Measurements from ENCODE around the gene HOXB8.

Gene HOXB8

DNA sequence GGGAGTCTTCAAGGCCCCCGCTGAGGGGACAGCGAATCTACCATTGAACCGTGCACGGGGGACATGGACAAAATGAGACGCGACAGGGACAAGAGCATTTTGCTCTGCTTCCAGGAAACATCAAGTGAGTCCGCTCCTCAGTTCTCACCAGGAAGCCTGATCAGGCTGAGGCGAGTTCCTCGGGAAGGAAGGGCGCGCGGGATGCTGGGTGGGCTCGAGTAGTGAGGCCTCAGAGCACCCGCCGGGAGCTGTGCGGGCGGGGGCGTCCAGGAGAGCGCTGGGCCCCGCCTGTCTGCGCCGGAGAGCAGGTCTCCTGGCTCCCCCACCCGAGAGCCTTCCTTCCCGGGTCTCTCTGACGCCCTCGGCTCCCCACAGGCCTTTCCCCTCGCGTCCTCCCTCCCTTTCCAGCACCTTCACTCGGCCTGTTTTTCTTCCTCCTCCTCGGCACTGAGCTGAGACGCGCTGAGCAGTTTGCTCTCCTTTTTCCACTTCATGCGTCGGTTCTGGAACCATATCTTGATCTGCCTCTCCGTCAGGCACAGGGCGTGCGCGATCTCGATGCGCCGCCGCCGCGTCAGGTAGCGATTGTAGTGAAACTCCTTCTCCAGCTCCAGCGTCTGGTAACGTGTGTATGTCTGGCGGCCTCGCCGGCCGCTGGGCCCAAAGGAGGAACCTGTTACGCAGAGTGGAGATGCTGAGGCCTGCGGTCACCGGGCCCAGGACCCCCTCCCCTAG is 18.9 kb downstream of the HOXB8 start:
- no peak for DNase-seq (ENCODE audit: low read depth)

GRCh38 chr17:48595278-48595999 is 19.7 kb downstream of the HOXB8 start:
- no peak for DNase-seq (ENCODE audit: low read depth)

DNA sequence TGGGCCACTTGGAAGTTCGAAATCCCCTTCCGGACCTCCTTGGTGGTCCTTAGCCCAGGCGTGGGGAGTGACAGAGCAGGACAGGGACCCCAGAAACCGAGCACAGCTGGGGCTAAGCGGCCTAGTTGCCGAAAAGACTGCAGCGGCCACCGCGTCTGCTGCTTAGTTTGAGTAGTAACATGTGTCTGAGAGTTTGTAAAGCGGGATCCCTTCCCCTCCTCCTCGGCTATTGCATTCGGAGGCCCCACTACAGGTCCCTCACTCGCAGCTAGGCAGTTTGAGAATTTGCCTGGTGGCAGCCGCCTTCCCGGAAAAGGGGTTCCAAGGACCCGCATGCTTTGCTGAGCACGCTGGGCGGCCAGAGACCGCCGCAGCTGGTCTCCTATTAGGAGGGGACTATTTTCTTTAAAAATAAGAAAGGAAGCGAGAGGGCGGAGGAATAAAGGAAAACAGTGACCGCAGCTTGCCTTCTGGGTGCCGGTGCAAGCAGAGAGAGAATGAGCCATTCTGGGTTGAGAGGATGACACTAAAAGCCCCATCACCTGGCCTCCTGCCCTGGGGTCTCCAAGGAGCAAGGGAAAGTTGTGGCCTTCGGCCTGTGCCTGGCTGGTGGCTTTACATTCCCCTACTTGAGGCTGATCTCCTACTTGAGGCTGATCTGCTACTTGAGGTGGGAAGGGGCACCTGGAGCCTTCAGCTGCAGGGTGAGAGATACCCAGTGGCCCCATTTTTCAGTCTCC is 20.4 kb downstream of the HOXB8 start:
- DNase-seq (ENCODE audit: low read depth): no peak

- DNase-seq (ENCODE audit: low read depth): peak; percentile 73
Measured at GRCh38 chr17:48593840-48594537, 21.1 kb downstream of the HOXB8 start.

DNA sequence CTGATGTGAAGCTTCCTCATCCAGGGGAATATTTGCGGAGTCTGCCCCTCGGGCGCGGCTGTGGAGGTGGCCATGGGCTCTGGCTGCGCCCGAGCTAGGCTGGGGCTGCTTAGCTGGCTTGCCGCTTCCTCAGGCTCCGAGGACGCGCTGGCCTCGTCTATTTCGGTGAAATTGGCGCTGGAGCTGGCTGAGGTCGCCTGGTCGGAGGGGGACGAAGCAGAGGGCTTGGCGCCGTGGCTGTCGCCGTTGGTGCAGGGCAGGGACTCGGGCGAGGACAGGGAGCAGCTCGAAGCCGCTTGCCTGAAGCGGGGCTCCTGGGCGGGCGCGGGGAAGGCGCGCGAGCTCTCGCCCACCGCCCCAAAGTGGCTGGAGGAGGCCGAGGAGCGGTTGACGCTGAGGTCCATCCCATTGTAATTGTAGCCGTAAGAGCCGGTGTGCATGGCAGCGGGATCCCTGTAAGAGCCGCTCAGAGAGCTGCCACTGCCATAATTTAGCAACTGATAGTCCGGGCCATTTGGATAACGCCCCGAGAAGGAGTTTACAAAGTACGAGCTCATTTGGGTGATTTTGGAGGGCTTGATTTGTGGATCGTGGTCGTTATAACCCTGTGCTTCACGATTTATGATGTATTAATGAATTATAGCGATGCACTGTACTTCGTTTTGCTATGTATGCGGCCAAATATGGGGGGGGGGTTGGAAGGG is 21.8 kb downstream of the HOXB8 start, which contains the start of gene HOXB5:
Gene HOXB5, minus strand, starts transcription at position 654 of the 704 bp plus-strand sequence. Its CDS starts 97 bp downstream, at position 557.
- DNase-seq (ENCODE audit: low read depth): no peak

- no peak for DNase-seq (ENCODE audit: low read depth)
Measured at GRCh38 chr17:48592577-48592976, 22.5 kb downstream of the HOXB8 start.

DNA sequence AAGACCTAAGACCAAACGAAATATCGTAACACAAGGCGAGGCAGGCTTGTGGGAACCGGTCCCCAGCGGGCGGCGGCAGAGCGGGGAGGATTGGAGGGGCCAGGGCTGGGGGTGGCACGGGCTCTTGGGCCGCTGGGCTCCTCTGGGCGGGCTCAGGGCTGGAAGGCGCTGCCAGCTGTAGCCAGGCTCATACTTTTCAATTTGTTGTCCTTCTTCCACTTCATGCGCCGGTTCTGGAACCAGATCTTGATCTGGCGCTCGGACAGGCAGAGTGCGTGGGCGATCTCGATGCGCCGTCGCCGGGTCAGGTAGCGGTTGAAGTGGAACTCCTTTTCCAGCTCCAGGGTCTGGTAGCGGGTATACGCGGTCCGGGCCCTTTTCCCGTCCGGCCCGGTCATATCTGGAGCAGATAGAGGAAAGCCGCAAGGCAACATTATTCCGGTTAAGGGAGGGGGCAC is 23.0 kb downstream of the HOXB8 start:
- no peak for DNase-seq (ENCODE audit: low read depth)

- no peak for DNase-seq (ENCODE audit: low read depth)
Measured at GRCh38 chr17:48591255-48592056, 23.6 kb downstream of the HOXB8 start.

DNA sequence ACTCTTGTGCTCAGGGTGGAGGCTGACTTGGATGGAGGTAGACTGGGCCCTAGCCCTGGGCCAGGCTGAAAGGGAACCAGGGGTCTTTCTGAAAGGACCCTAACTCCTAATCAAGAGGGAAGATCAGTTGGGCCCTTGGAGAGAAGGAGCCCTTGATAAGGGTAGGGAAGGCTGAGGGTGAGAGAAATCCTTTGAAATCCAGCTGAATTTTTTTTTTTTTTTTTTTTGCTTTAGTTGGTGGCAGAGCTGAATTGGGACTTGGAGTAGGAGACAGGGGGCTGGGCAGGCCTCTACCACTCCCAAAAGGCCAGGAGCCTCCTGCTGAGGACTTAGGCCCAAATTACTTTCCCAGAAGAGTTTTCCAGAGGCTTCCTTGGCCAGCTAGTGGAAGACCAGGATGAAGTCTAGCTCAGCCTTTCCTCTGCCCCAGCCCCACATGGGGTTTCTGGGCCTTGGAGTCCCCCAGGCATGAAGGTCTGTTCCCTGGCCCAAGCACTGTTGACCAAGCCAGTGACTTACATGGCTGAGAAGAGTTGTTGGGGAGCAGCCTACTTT is 24.4 kb downstream of the HOXB8 start:
- no peak for DNase-seq (ENCODE audit: low read depth)

GRCh38 chr17:48589831-48590606 is 25.1 kb downstream of the HOXB8 start, which contains the start of gene HOXB3:
Gene HOXB3, minus strand, starts transcription at chr17:48590241. Its CDS starts 37,767 bp downstream, at chr17:48552474.
- DNase-seq (ENCODE audit: low read depth): no peak

DNA sequence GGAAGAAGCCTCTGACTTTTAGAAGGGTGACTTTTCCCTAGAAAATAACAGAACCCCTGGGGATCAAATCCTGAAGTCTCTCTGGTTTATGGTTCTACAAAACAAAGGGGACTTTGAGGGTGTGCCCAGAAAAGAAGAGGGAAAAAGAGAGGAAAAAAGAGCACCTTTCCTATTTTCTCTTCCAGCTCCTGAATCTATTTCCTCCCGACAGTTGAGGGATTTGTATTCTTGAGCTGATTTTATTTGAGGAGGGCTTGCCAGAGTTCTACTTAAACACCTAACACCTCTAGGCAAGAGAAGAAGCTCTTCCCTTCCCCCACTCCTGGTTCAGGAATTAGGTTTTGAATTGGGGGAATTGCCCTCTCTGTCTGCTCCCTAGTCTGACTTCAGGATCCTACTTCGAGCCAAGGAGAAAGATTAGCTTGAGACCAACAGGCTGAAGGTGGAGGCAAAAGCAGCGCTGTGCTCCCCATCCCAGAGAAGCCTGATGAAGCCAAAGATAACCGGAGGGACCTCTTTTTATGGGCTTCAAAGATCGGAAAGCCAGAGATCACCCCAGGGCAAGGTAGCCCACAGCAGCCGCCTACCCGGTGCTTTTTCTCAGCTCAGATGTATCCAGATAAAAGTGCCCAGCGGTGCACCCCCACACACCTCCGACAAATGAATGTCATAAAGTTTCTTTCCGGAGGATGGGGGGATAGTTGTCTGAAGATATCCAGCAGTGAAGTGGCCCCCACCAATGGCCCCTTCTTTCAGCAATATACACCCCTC is 25.8 kb downstream of the HOXB8 start:
- no peak for DNase-seq (ENCODE audit: low read depth)

DNA sequence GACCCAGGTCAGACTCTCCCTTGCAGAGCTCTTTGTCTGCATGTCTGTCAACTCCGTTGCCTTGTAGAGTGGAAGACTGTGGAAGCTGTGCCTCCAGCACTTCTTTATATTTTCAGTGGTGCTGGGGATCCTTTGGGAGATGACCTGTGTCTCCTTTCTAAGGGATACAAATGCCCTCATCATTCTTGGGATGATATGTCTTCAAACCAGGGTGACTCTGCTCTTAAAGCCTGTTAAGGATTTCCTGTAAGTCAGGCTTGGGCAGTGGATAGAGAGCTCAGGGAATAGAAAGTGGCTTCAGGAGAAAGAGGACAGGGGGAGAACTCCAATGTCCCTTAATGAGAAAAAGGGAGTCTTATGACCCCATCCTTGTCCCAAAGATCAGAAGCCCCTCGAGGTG is 26.6 kb downstream of the HOXB8 start:
- DNase-seq (ENCODE audit: low read depth): no peak

GRCh38 chr17:48588074-48588415 is 27.0 kb downstream of the HOXB8 start:
- DNase-seq (ENCODE audit: low read depth): no peak

- DNase-seq (ENCODE audit: low read depth): no peak
Measured at GRCh38 chr17:48587276-48588073, 27.6 kb downstream of the HOXB8 start.

- DNase-seq (ENCODE audit: low read depth): no peak
Measured at GRCh38 chr17:48586355-48587258, 28.5 kb downstream of the HOXB8 start.

- no peak for DNase-seq (ENCODE audit: low read depth)
Measured at GRCh38 chr17:48584223-48584741, 30.8 kb downstream of the HOXB8 start.
